ENCODE results near the gene MILR1.
A peak's percentile ranks its signal among the peaks of the same experiment; 100 is the strongest.

Gene MILR1

GRCh38 chr17:64502809-64503208 lies 53.9 kb downstream of the MILR1 start:
- no peak for DNase-seq (ENCODE audit: low spot score)

GRCh38 chr17:64503341-64503740 lies 54.4 kb downstream of the MILR1 start:
- no peak for DNase-seq (ENCODE audit: low spot score)

- no peak for DNase-seq (ENCODE audit: low spot score)
Measured at GRCh38 chr17:64503821-64504768, 55.2 kb downstream of the MILR1 start.

- DNase-seq (ENCODE audit: low spot score): no peak
Measured at GRCh38 chr17:64504769-64505339, 55.9 kb downstream of the MILR1 start.

GRCh38 chr17:64505340-64506200 lies 56.7 kb downstream of the MILR1 start:
- peak; percentile 77 for DNase-seq (ENCODE audit: low spot score)

- peak; percentile 97 for DNase-seq (ENCODE audit: low spot score)
Measured at GRCh38 chr17:64506201-64506575, 57.3 kb downstream of the MILR1 start, which contains the start of gene DDX5. TSS of gene DDX5 (minus strand) at chr17:64506289. CDS start at chr17:64506119, 170 bp downstream.

- DNase-seq (ENCODE audit: low spot score): peak; percentile 98
Measured at GRCh38 chr17:64506576-64507412, 57.9 kb downstream of the MILR1 start, which contains the start of gene CEP95. TSS of gene CEP95 (plus strand) at chr17:64506977. CDS start at chr17:64507098, 121 bp downstream.

- DNase-seq (ENCODE audit: low spot score): peak; percentile 71
Measured at GRCh38 chr17:64507413-64507782, 58.5 kb downstream of the MILR1 start.

- no peak for DNase-seq (ENCODE audit: low spot score)
Measured at GRCh38 chr17:64508683-64509082, 59.8 kb downstream of the MILR1 start.

- no peak for DNase-seq (ENCODE audit: low spot score)
Measured at GRCh38 chr17:64509179-64509578, 60.3 kb downstream of the MILR1 start.

- DNase-seq (ENCODE audit: low spot score): no peak
Measured at GRCh38 chr17:64515419-64515818, 66.5 kb downstream of the MILR1 start.

- no peak for DNase-seq (ENCODE audit: low spot score)
Measured at GRCh38 chr17:64515829-64516228, 66.9 kb downstream of the MILR1 start.

Small RNAs within 50 kb of the gene (small RNA-seq; reads per million reads assigned to genes)
- gene ATP5MFP4 (0 reads per million in 2 experiments), gene MIR1273E (0 reads per million in 2 experiments)
